Panc1 (cell line): ENCODE results near the gene CCDC15. TPM values are rescaled to one million over a fixed set of nuclear protein-coding genes. Genes with fewer than 3 reads are reported as not detected.

Experiments
- ATAC-seq: fragments of 200-7000 bp; cut with Tn5 transposase; 2 replicates; pipeline ENCODE4 v1.9.1; 2020; ENCODE audit warnings: mild to moderate bottlenecking, moderate library complexity
- BruUV-seq: library from RNA; stranded (reverse); fragments of 400-500 nt; replicated peaks from 2 replicates; lab custom pipeline; 2021; lab: Mats Ljungman, UMichigan
- CTCF ChIA-PET: fragments of 300-600 bp; sonication (Branson Sonifier 250); formaldehyde crosslinking; loops from one replicate; lab custom pipeline; 2022; ENCODE audit warnings: antibody characterized with exemption; lab: Charles Lee
- POLR2A ChIA-PET: fragments of 300-600 bp; sonication (Branson Sonifier 250); formaldehyde crosslinking; loops from one replicate; lab custom pipeline; 2022; ENCODE audit warnings: antibody characterized with exemption; lab: Charles Lee
- DNase-seq: peaks from one replicate; pipeline ENCODE4 v3.0.0-alpha.2; 2010; ENCODE audit warnings: low read depth, low spot score
- H3K27ac ChIP-seq: 2 replicates; pipeline ENCODE4 v1.5.1; 2011; ENCODE audit warnings: mild to moderate bottlenecking, low read length, inconsistent platforms
- H3K27me3 ChIP-seq: fragments of 200-500 bp; sonication (Bioruptor generic); 2 replicates; pipeline ENCODE4 v1.6.0; 2014; ENCODE audit warnings: low read length, inconsistent platforms; ENCODE audit not compliant: control insufficient read depth, insufficient read depth
- H3K36me3 ChIP-seq: fragments of 200-500 bp; sonication (Bioruptor generic); 2 replicates; pipeline ENCODE4 v1.5.1; 2014; ENCODE audit warnings: inconsistent platforms, mild to moderate bottlenecking, low read length, moderate library complexity; ENCODE audit not compliant: control insufficient read depth, insufficient read depth
- H3K4me1 ChIP-seq: 2 replicates; pipeline ENCODE4 v1.5.1; 2011; ENCODE audit warnings: inconsistent platforms, mild to moderate bottlenecking, low read length, moderate library complexity; ENCODE audit not compliant: control insufficient read depth, insufficient read depth
- H3K4me3 ChIP-seq, 2 experiments: 2 replicates each; pipeline ENCODE4 v1.5.1; 2011 to 2012; ENCODE audit warnings: low read depth in 2 of 2, low read length in 2 of 2, mild to moderate bottlenecking in 2 of 2, inconsistent platforms in 1 of 2, moderate library complexity in 1 of 2
- H3K9me3 ChIP-seq: fragments of 200-500 bp; sonication (Bioruptor generic); 2 replicates; pipeline ENCODE4 v1.5.1; 2014; ENCODE audit warnings: low read depth, mild to moderate bottlenecking, inconsistent platforms, low read length, moderate library complexity; ENCODE audit not compliant: control insufficient read depth, insufficient read depth
- POLR2AphosphoS5 ChIP-seq: IDR thresholded peaks from 2 replicates; pipeline ENCODE4 v1.6.1; 2012; ENCODE audit warnings: mild to moderate bottlenecking, low read depth, low read length, moderate library complexity
- SIN3A ChIP-seq: IDR thresholded peaks from 2 replicates; pipeline ENCODE4 v1.6.1; 2012; ENCODE audit warnings: low read depth, mild to moderate bottlenecking, low read length, moderate library complexity, borderline replicate concordance; ENCODE audit not compliant: insufficient read depth
- TCF7L2 ChIP-seq: IDR thresholded peaks from 2 replicates; pipeline ENCODE4 v1.6.1; 2011; ENCODE audit warnings: mild to moderate bottlenecking, low read depth, low read length, inconsistent platforms
- in situ Hi-C: cut with HindIII; loops from 2 replicates; pipeline ENCODE4 v1.10.0; 2016; ENCODE audit warnings: low sequenced_read_pairs, low pct_unique_long_range_greater_than_20kb
- intact Hi-C: fragments of 100-400 bp; cut with micrococcal nuclease; formaldehyde crosslinking; loops from one replicate; pipeline ENCODE4 v1.10.0; 2022; ENCODE audit not compliant: unreplicated experiment
- total RNA-seq: library from RNA; stranded (reverse); gene quantifications from one replicate; pipeline ENCODE4 v1.2.1, GENCODE V29; 2021; ENCODE audit not compliant: unreplicated experiment
- TF ChIP-seq, protein P1 (sequence below): fragments of 450-650 bp; IDR thresholded peaks from 2 replicates; pipeline ENCODE4 v1.5.1; 2017; ENCODE audit warnings: mild to moderate bottlenecking
- TF ChIP-seq, protein P2 (sequence below), 2 experiments: IDR thresholded peaks; 2 replicates each; pipeline ENCODE4 v1.6.1; 2011 to 2012; ENCODE audit warnings: low read depth in 2 of 2, control low read depth in 1 of 2, low read length in 1 of 2, mild to moderate bottlenecking in 1 of 2, moderate library complexity in 1 of 2; ENCODE audit not compliant: insufficient read depth in 1 of 2

Gene CCDC15
- total RNA-seq, 1 experiment from 2014 or later, result 2.8 TPM

DNA sequence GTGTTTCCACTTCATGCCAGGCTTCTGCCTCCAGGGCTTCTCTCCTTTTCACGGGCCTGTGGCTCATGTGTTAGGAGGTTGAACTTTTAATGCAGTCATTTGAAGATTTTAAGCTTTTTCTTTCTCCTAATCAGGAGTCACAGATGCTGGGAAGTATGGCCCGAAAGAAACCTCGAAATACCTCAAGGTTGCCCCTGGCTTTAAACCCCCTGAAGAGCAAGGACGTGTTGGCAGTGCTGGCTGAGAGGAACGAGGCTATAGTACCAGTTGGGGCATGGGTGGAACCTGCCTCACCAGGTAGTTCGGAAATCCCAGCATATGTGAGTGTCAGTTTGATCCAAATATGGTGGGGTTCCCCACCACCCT, 571 bp downstream of the CCDC15 start:
- ATAC-seq, result no peak
- in situ Hi-C loops, result no loop called here
- TSS peak; percentile 85 for BruUV-seq
- Histone ChIP-seq H3K36me3 (no peaks in the 10 kb centered on the region; the same call in 1 of the 2 replicates), H3K4me3 (peak overlapping the region; percentile 77 to 87), H3K4me1 (peaks cover 5% of the 10 kb centered on the region; the same call in 1 of the 2 replicates), H3K27ac (peak overlapping the region; percentile 98), H3K27me3 (peaks cover 14% of the 10 kb centered on the region), H3K9me3 (no peaks in the 10 kb centered on the region)
- ChIA-PET CTCF (no interaction called here), POLR2A (no interaction called here)
- intact Hi-C loops, result no loop called here
- no peak for TF ChIP-seq POLR2AphosphoS5
- TF ChIP-seq, protein P1, sequence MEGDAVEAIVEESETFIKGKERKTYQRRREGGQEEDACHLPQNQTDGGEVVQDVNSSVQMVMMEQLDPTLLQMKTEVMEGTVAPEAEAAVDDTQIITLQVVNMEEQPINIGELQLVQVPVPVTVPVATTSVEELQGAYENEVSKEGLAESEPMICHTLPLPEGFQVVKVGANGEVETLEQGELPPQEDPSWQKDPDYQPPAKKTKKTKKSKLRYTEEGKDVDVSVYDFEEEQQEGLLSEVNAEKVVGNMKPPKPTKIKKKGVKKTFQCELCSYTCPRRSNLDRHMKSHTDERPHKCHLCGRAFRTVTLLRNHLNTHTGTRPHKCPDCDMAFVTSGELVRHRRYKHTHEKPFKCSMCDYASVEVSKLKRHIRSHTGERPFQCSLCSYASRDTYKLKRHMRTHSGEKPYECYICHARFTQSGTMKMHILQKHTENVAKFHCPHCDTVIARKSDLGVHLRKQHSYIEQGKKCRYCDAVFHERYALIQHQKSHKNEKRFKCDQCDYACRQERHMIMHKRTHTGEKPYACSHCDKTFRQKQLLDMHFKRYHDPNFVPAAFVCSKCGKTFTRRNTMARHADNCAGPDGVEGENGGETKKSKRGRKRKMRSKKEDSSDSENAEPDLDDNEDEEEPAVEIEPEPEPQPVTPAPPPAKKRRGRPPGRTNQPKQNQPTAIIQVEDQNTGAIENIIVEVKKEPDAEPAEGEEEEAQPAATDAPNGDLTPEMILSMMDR, result no peak
- no peak for TF ChIP-seq SIN3A
- no peak for TF ChIP-seq TCF7L2
- TF ChIP-seq, protein P2, sequence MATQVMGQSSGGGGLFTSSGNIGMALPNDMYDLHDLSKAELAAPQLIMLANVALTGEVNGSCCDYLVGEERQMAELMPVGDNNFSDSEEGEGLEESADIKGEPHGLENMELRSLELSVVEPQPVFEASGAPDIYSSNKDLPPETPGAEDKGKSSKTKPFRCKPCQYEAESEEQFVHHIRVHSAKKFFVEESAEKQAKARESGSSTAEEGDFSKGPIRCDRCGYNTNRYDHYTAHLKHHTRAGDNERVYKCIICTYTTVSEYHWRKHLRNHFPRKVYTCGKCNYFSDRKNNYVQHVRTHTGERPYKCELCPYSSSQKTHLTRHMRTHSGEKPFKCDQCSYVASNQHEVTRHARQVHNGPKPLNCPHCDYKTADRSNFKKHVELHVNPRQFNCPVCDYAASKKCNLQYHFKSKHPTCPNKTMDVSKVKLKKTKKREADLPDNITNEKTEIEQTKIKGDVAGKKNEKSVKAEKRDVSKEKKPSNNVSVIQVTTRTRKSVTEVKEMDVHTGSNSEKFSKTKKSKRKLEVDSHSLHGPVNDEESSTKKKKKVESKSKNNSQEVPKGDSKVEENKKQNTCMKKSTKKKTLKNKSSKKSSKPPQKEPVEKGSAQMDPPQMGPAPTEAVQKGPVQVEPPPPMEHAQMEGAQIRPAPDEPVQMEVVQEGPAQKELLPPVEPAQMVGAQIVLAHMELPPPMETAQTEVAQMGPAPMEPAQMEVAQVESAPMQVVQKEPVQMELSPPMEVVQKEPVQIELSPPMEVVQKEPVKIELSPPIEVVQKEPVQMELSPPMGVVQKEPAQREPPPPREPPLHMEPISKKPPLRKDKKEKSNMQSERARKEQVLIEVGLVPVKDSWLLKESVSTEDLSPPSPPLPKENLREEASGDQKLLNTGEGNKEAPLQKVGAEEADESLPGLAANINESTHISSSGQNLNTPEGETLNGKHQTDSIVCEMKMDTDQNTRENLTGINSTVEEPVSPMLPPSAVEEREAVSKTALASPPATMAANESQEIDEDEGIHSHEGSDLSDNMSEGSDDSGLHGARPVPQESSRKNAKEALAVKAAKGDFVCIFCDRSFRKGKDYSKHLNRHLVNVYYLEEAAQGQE (IDR thresholded peaks at IDR 0.05; ENCODE audit: insufficient read depth in 1 of 2, low read depth in 2 of 2, low read length in 1 of 2), result no peak
- no peak for DNase-seq

DNA sequence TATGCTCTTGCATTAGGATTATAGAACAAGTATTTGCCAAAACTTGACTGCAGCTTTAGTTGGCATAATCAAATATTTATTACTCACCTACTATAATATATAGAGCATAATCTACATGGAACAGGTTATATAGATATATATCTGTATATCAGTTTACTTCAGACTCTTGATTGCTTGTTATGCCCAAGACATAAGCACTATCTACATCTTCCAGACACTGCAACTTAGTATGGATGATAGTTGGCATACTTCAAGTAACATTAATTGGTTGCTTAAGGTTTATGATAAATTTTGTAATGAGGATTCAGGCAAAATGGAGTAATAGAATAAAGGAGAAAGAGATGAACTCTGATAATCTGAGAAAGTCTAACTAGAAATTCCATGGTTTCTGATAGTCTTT, 1.0 kb downstream of the CCDC15 start:
- Histone ChIP-seq H3K27ac (peak overlapping the region; percentile 98), H3K36me3 (no peaks in the 10 kb centered on the region; the same call in 1 of the 2 replicates), H3K4me1 (peaks cover 5% of the 10 kb centered on the region; the same call in 1 of the 2 replicates), H3K9me3 (no peaks in the 10 kb centered on the region), H3K27me3 (peaks cover 14% of the 10 kb centered on the region), H3K4me3 (peak overlapping the region; percentile 77 to 87; a peak in 3 of 4 replicates)
- TF ChIP-seq TCF7L2, result no peak
- no peak for TF ChIP-seq POLR2AphosphoS5
- TF ChIP-seq, protein P2 (IDR thresholded peaks at IDR 0.05; ENCODE audit: insufficient read depth in 1 of 2, low read depth in 2 of 2, low read length in 1 of 2), result no peak
- TF ChIP-seq SIN3A, result no peak
- TF ChIP-seq, protein P1, result no peak
- ChIA-PET CTCF (no interaction called here), POLR2A (no interaction called here)
- BruUV-seq, result no TSS peak
- in situ Hi-C loops, result no loop called here
- DNase-seq (no peak), ATAC-seq (no peak)
- intact Hi-C loops, result no loop called here
